ENCODE results near the gene GPR68.
"Not testable (repeated sequence)": the region's sequence is repeated elsewhere in the genome, so short reads cannot be mapped to it uniquely, and the experiment has no call there.

The GPR68 gene

GRCh38 chr14:91274796-91275195 is 30.3 kb upstream of the GPR68 start:
- DNase-seq: no peak
- intact Hi-C loops (cut with DNase I): no loop called here

GRCh38 chr14:91273885-91274273 is 29.4 kb upstream of the GPR68 start:
- no peak for DNase-seq
- intact Hi-C loops (cut with DNase I): no loop called here

GRCh38 chr14:91273273-91273884 is 28.9 kb upstream of the GPR68 start:
- intact Hi-C loops (cut with DNase I): no loop called here
- peak in 2 of 42 donors; percentile 45 for DNase-seq

GRCh38 chr14:91272341-91273272 is 28.1 kb upstream of the GPR68 start:
- intact Hi-C loops (cut with DNase I): no loop called here
- peak in 36 of 42 donors; percentile 29 to 85 (median 58) for DNase-seq

- intact Hi-C loops (cut with DNase I): no loop called here
- no peak for DNase-seq
Measured at GRCh38 chr14:91271639-91272038, 27.1 kb upstream of the GPR68 start.

- no peak for DNase-seq
- intact Hi-C loops (cut with DNase I): no loop called here
Measured at GRCh38 chr14:91270619-91271018, 26.1 kb upstream of the GPR68 start.

GRCh38 chr14:91270188-91270587 is 25.7 kb upstream of the GPR68 start:
- intact Hi-C loops (cut with DNase I): no loop called here
- DNase-seq: no peak

- DNase-seq: peak in 4 of 42 donors; percentile 23 to 42 (median 26)
- intact Hi-C loops (cut with DNase I): no loop called here
Measured at GRCh38 chr14:91269076-91269991, 24.8 kb upstream of the GPR68 start.

- intact Hi-C loops (cut with DNase I): no loop called here
- DNase-seq: no peak
Measured at GRCh38 chr14:91267965-91268437, 23.5 kb upstream of the GPR68 start.

- intact Hi-C loops (cut with DNase I); DNase-seq: not testable (repeated sequence)
Measured at GRCh38 chr14:91266276-91266675, 21.8 kb upstream of the GPR68 start.

- intact Hi-C loops (cut with DNase I): no loop called here
- no peak for DNase-seq
Measured at GRCh38 chr14:91265404-91265803, 20.9 kb upstream of the GPR68 start.

GRCh38 chr14:91264151-91265150 is 19.9 kb upstream of the GPR68 start:
- DNase-seq: no peak
- intact Hi-C loops (cut with DNase I): no loop called here

- intact Hi-C loops (cut with DNase I): no loop called here
- DNase-seq: no peak
Measured at GRCh38 chr14:91263329-91263728, 18.8 kb upstream of the GPR68 start.

- intact Hi-C loops (cut with DNase I): no loop called here
- no peak for DNase-seq
Measured at GRCh38 chr14:91261986-91262549, 17.6 kb upstream of the GPR68 start.

- intact Hi-C loops (cut with DNase I): no loop called here
- no peak for DNase-seq
Measured at GRCh38 chr14:91261115-91261514, 16.6 kb upstream of the GPR68 start.

GRCh38 chr14:91258876-91259275 is 14.4 kb upstream of the GPR68 start:
- intact Hi-C loops (cut with DNase I): no loop called here
- DNase-seq: no peak

- intact Hi-C loops (cut with DNase I): no loop called here
- peak in 37 of 42 donors; percentile 23 to 80 (median 58) for DNase-seq
Measured at GRCh38 chr14:91258011-91258618, 13.6 kb upstream of the GPR68 start.

All from head of caudate nucleus (tissue), 42 donors.